Vagina (tissue), 2 donors: Measurements from ENCODE around the gene SLC29A3. TPM values are rescaled to one million over a fixed set of nuclear protein-coding genes. Genes with fewer than 3 reads are reported as not detected.

Source experiments
- DNase-seq, 2 donors: peaks; one replicate each; pipeline ENCODE4 v3.0.0-alpha.2; 2017; ENCODE audit errors: extremely low spot score in 2 of 2
- H3K27ac ChIP-seq: fragments of 200-600 bp; sonication (generic); one replicate; pipeline ENCODE4 v1.5.1; 2019
- H3K27me3 ChIP-seq: fragments of 200-600 bp; sonication (generic); one replicate; pipeline ENCODE4 v1.5.1; 2019
- H3K36me3 ChIP-seq, 2 donors: fragments of 200-600 bp; sonication (generic); one replicate each; pipeline ENCODE4 v1.5.1; 2017 to 2019
- H3K4me1 ChIP-seq: fragments of 200-600 bp; sonication (generic); one replicate; pipeline ENCODE4 v1.5.1; 2019
- H3K4me3 ChIP-seq, 2 donors: fragments of 200-600 bp; sonication (generic); 1 replicate in 1 of 2; 2 replicates in 1 of 2; pipeline ENCODE4 v1.5.1; 2016 to 2019
- H3K9me3 ChIP-seq: fragments of 200-600 bp; sonication (generic); one replicate; pipeline ENCODE4 v1.5.1; 2019
- CTCF ChIP-seq, 3 experiments: fragments of 450-650 bp in 2 of 3; fragments of 200-600 bp in 1 of 3; sonication (generic) in 1 of 3; IDR thresholded peaks; one replicate each; pipeline ENCODE4 v1.5.1; 2017 to 2019; ENCODE audit warnings: antibody characterized with exemption in 3 of 3, mild to moderate bottlenecking in 2 of 3, moderate library complexity in 2 of 3
- POLR2A ChIP-seq, 2 donors: fragments of 450-650 bp; IDR thresholded peaks; one replicate each; pipeline ENCODE4 v1.6.1; 2017; ENCODE audit warnings: antibody characterized with exemption in 2 of 2, mild to moderate bottlenecking in 2 of 2, moderate library complexity in 2 of 2
- POLR2AphosphoS5 ChIP-seq, 2 donors: sonication (generic); formaldehyde crosslinking; IDR thresholded peaks; one replicate each; pipeline ENCODE4 v1.9.0; 2017; ENCODE audit warnings: antibody characterized with exemption in 2 of 2, mild to moderate bottlenecking in 2 of 2, low read depth in 1 of 2; ENCODE audit not compliant: insufficient read depth in 1 of 2
- intact Hi-C: fragments of 100-400 bp; cut with DNase I; formaldehyde crosslinking; loops from one replicate; pipeline ENCODE4 v1.15.1; 2023
- total RNA-seq: library from RNA; depleted of rRNA; stranded (reverse); fragments of >200 nt; gene quantifications from one replicate; pipeline ENCODE4 v1.2.3, GENCODE V29; 2016

SLC29A3 gene
- total RNA-seq, 1 donor from 2014 or later = 7.6 TPM

DNA sequence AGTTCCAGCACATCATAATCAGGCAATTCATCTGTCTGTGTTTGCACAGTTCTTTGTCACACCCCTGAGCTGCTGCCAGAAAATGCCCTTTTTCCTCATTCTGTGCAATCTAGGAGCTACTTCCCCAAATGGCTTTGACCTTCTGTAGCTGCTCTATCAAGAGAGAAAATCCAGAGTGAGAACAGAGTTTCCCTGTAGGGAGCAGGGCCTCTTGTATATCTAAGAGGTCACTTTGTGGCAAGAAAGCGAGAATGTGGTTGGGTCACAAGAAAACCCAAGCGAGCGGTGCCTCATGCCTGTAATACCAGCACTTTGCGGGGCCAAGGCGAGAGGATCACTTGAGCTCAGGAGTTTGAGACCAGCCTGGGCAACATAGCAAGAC, 24.3 kb downstream of the SLC29A3 start:
- DNase-seq = no peak
- intact Hi-C loops = no loop called here
- no peaks in the 10 kb centered on the region for H3K4me1 ChIP-seq
- no peak overlapping the region for H3K4me3 ChIP-seq
- no peak for TF ChIP-seq POLR2A (IDR thresholded peaks at IDR 0.05)
- TF ChIP-seq CTCF (IDR thresholded peaks at IDR 0.05) = no peak
- TF ChIP-seq POLR2AphosphoS5 (IDR thresholded peaks at IDR 0.05; ENCODE audit: insufficient read depth in 1 of 2, low read depth in 1 of 2) = no peak
- H3K9me3 ChIP-seq = no peaks in the 10 kb centered on the region
- H3K27me3 ChIP-seq = no peaks in the 10 kb centered on the region
- peaks cover 0 to 7% of the 10 kb centered on the region in 2 donors for H3K36me3 ChIP-seq
- H3K27ac ChIP-seq = no peak overlapping the region

DNA sequence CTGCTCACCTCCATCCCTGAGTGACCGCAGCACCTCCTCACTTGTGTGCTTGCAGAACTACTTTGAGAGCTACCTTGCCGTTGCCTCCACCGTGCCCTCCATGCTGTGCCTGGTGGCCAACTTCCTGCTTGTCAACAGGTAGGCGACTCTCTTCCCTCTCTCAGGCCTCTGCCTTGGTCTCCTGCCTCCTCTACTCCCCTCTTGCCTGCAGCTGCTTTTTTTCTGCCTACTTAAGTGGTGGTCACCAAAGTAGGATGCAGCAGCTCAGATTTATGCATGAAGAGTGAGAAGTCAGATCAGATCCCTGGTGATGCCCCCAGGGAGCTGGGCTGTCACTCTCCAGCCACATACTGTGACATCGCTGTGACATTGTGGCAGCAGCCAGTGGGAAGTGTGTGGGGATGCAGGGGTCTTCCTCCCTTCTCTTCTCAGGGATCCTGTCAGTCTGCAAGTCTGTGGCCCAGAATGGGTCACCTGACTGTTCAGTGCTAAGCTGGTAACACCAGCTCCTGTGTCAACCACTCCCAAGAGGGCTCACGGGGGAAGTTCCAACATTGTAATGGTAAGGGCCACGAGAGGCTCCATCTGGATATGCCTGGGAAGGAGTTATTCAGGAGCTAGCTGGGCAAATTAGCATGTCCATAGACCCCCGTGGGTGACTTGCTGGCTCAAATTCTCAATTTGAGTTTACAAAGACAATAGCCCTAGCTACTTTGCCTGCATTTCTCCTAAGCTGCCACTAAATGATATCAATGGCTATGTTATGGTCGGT, 25.3 kb downstream of the SLC29A3 start:
- TF ChIP-seq CTCF (IDR thresholded peaks at IDR 0.05) (no peak), POLR2A (IDR thresholded peaks at IDR 0.05) (no peak), POLR2AphosphoS5 (IDR thresholded peaks at IDR 0.05; ENCODE audit: insufficient read depth in 1 of 2, low read depth in 1 of 2) (no peak)
- intact Hi-C loops = no loop called here
- no peaks in the 10 kb centered on the region for H3K4me1 ChIP-seq
- no peak overlapping the region for H3K4me3 ChIP-seq
- no peaks in the 10 kb centered on the region for H3K27me3 ChIP-seq
- no peak for DNase-seq
- H3K36me3 ChIP-seq = no peaks in the 10 kb centered on the region
- H3K9me3 ChIP-seq = no peaks in the 10 kb centered on the region
- H3K27ac ChIP-seq = no peak overlapping the region

- Histone ChIP-seq H3K27me3 (no peaks in the 10 kb centered on the region), H3K36me3 (no peaks in the 10 kb centered on the region), H3K9me3 (no peaks in the 10 kb centered on the region), H3K27ac (no peak overlapping the region), H3K4me3 (no peak overlapping the region), H3K4me1 (no peaks in the 10 kb centered on the region)
- DNase-seq = no peak
- intact Hi-C loops = no loop called here
- TF ChIP-seq POLR2AphosphoS5 (IDR thresholded peaks at IDR 0.05; ENCODE audit: insufficient read depth in 1 of 2, low read depth in 1 of 2) (no peak), POLR2A (IDR thresholded peaks at IDR 0.05) (no peak), CTCF (IDR thresholded peaks at IDR 0.05) (no peak)
Measured at GRCh38 chr10:71344993-71345480, 26.0 kb downstream of the SLC29A3 start.

DNA sequence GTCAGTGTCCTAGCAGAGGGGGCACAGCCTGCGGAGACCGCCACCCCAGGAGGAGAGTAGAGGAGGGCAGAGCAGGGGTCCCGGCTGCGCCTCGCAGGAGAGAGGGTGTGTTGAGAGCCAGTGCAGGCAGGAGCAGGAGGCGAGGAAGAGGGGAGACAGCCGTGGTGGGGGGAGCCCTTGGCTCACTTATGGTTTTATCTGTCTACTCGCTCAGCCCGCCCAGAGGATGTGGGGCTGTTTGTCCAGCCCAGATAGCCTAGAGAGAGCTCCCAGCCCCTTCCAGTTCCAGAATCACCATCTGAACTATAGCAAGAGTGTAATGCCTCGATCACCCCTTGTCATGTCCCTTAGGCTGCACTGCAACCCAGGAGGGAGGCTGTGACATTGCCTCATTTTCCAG, 26.6 kb downstream of the SLC29A3 start:
- H3K4me3 ChIP-seq = no peak overlapping the region
- no peaks in the 10 kb centered on the region for H3K4me1 ChIP-seq
- no peak overlapping the region for H3K27ac ChIP-seq
- TF ChIP-seq CTCF (IDR thresholded peaks at IDR 0.05) (no peak), POLR2A (IDR thresholded peaks at IDR 0.05) (no peak), POLR2AphosphoS5 (IDR thresholded peaks at IDR 0.05; ENCODE audit: insufficient read depth in 1 of 2, low read depth in 1 of 2) (no peak)
- no peaks in the 10 kb centered on the region for H3K36me3 ChIP-seq
- no peaks in the 10 kb centered on the region for H3K27me3 ChIP-seq
- intact Hi-C loops = no loop called here
- H3K9me3 ChIP-seq = no peaks in the 10 kb centered on the region
- DNase-seq = no peak

DNA sequence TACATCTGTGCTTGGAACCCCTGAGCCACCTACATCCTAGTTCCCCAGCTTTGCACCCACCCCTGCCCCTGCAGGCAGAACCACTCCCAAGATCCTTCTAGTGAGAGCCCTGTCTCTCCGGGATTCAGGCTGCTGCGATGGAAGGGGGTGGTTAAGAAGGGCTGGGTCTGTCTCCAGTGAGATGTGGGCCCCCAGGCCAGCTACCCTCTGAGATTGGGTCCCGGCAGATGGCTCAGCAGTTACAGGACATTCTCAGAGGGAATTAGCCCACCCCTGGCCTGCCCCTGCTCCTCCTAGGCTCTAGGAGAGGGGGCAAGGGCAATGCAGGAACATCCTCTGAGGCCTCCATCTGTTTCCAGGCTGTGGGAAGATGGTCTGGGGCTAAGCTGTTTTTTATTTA, 27.7 kb downstream of the SLC29A3 start:
- Histone ChIP-seq H3K36me3 (no peaks in the 10 kb centered on the region), H3K4me3 (no peak overlapping the region), H3K27ac (no peak overlapping the region), H3K9me3 (no peaks in the 10 kb centered on the region), H3K27me3 (no peaks in the 10 kb centered on the region), H3K4me1 (no peaks in the 10 kb centered on the region)
- DNase-seq = no peak
- intact Hi-C loops = no loop called here
- TF ChIP-seq CTCF (IDR thresholded peaks at IDR 0.05) (no peak), POLR2AphosphoS5 (IDR thresholded peaks at IDR 0.05; ENCODE audit: insufficient read depth in 1 of 2, low read depth in 1 of 2) (no peak), POLR2A (IDR thresholded peaks at IDR 0.05) (no peak)
